H1 (cell line): ENCODE results near the gene ZC3H6. TPM values are rescaled to one million over a fixed set of nuclear protein-coding genes. Genes with fewer than 3 reads are reported as not detected.

ENCODE experiments used
- ASH2L ChIP-seq: fragments of 200-600, 300-600 bp; sonication (generic); IDR thresholded peaks from one replicate; pipeline ENCODE4 v1.7.1; 2017; ENCODE audit warnings: low read length
- BACH1 ChIP-seq: IDR thresholded peaks from 2 replicates; pipeline ENCODE4 v1.6.1; 2012; ENCODE audit warnings: low read length, improper control_type of control experiment
- TCF12 ChIP-seq: IDR thresholded peaks from 2 replicates; pipeline ENCODE4 v1.6.1; 2011; ENCODE audit warnings: low read depth, mild to moderate bottlenecking, low read length
- polyA plus RNA-seq, 7 experiments: library from polyadenylated mRNA; depleted of rRNA in 3 of 7; stranded (reverse) in 5 of 7; unstranded in 2 of 7; fragments of >200 nt in 5 of 7; fragments of 200-250 nt in 2 of 7; gene quantifications; 1 replicate in 5 of 7; 2 replicates in 1 of 7; 4 replicates in 1 of 7; pipeline versions ENCODE4 v1.2.1 to v1.2.3, GENCODE V29; 2011 to 2013; ENCODE audit warnings: missing spikeins in 2 of 7, mixed read lengths in 2 of 7
- total RNA-seq: library from RNA; stranded (reverse); fragmentation: NEBNext Ultra II Directional; extraction: Animal tissue kit (Norgen Biotek cat#: 25700); gene quantifications from 2 replicates; pipeline ENCODE4 v1.2.1, GENCODE V29; 2021
- TF ChIP-seq, protein P1 (sequence below): IDR thresholded peaks from 2 replicates; pipeline ENCODE4 v1.6.1; 2012; ENCODE audit warnings: low read length, inconsistent platforms

ZC3H6 gene
- total and polyA plus RNA-seq, 2 of the 8 experiments (the other 6 are each of a cell fraction or from before 2014, with no cell fraction given) = 1.4 to 6.9 TPM

DNA sequence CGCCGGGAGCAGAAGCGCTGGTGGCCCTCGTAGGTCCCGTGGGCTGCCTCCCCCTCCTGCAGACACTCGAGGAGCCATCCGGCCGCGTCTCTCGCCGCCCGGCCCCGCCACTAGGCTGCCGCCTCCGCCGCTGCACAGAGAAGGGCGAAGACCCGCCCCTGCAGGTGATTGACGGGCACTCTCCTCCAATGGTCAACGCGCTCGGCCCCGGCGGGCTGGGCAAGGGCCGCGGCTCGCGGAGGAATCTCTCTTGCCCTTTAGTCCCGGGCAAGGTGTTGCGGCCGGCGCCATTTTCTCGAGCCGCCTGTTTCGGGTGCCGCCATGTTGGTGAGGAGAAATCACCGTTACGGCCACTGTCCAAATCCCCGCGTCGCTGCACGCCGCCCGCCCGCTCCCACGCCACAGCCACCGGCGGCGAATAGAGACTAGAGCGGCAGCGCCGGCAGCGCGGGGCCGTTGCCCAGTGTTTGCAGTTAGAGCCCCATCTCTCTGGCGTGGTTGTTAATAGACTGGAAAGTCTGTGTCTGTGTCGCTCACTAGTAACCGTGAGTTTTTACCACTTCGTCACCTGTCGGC is at the start of gene ZC3H6 (continued):
- TF ChIP-seq, protein P1, sequence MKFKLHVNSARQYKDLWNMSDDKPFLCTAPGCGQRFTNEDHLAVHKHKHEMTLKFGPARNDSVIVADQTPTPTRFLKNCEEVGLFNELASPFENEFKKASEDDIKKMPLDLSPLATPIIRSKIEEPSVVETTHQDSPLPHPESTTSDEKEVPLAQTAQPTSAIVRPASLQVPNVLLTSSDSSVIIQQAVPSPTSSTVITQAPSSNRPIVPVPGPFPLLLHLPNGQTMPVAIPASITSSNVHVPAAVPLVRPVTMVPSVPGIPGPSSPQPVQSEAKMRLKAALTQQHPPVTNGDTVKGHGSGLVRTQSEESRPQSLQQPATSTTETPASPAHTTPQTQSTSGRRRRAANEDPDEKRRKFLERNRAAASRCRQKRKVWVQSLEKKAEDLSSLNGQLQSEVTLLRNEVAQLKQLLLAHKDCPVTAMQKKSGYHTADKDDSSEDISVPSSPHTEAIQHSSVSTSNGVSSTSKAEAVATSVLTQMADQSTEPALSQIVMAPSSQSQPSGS = 0 out of 2 replicates have a peak, but pooled peaks have one; percentile 59
- TF ChIP-seq TCF12 = no peak
- peak; percentile 84 for TF ChIP-seq BACH1
- TF ChIP-seq ASH2L = peak; percentile 78
